Upper lobe of left lung (tissue), 4 donors: ENCODE measurements around the gene CCDC183.

Source experiments
- POLR2A ChIP-seq, 4 donors: fragments of 450-650 bp; IDR thresholded peaks; one replicate each; pipeline ENCODE4 v1.5.1; 2016 to 2017; ENCODE audit warnings: antibody characterized with exemption in 4 of 4, mild to moderate bottlenecking in 2 of 4
- TF ChIP-seq, protein P1 (sequence below), 6 experiments: fragments of 450-650 bp in 4 of 6; fragments of 200-600 bp in 2 of 6; sonication (generic) in 2 of 6; IDR thresholded peaks; one replicate each; pipeline ENCODE4 v1.5.1; 2016 to 2019; ENCODE audit warnings: antibody characterized with exemption in 6 of 6

DNA sequence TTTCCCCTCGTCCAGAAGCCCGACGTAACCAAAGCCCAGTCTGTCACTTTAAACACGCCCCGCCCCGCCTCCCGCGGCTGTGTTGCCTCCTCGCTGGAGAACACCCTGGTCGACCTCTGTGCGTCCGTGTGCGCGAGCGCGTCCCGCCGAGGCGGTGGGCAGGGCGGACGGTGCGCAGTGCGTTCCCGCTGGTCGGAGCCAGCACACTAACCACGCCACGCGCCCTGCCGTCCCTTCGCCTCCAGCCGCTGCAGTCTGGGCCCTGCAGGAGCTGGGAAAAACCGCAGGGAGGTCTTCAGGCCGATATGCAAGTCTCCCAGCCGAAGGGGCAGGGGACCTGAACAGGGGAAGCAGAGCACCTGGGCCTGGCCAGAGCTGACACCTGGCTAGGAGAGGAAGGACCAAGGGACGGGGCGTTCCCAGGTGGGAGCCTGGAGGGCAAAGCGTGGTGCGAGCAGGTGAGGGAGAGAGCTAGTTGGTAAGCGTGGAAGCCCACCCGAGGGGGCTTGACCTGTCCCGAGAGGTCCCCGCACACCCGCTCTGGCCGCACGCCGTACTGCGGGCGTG is 51.8 kb downstream of the CCDC183 start:
- TF ChIP-seq, protein P1, sequence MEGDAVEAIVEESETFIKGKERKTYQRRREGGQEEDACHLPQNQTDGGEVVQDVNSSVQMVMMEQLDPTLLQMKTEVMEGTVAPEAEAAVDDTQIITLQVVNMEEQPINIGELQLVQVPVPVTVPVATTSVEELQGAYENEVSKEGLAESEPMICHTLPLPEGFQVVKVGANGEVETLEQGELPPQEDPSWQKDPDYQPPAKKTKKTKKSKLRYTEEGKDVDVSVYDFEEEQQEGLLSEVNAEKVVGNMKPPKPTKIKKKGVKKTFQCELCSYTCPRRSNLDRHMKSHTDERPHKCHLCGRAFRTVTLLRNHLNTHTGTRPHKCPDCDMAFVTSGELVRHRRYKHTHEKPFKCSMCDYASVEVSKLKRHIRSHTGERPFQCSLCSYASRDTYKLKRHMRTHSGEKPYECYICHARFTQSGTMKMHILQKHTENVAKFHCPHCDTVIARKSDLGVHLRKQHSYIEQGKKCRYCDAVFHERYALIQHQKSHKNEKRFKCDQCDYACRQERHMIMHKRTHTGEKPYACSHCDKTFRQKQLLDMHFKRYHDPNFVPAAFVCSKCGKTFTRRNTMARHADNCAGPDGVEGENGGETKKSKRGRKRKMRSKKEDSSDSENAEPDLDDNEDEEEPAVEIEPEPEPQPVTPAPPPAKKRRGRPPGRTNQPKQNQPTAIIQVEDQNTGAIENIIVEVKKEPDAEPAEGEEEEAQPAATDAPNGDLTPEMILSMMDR (IDR thresholded peaks at IDR 0.05) = peak in 1 of 6 experiments; percentile 11
- TF ChIP-seq POLR2A (IDR thresholded peaks at IDR 0.05) = peak in 3 of 4 donors; percentile 34 to 78 (median 35)
